Cardiac muscle cell (in vitro differentiated cells and primary cell): ENCODE results near the gene TMED1. TPM values are rescaled to one million over a fixed set of nuclear protein-coding genes. Genes with fewer than 3 reads are reported as not detected.

Experiments
- DNase-seq, 2 donors: peaks; one replicate each; pipeline versions ENCODE4 v3.0.0 to v3.0.0-alpha.2; 2010 to 2017; ENCODE audit warnings: low read depth in 1 of 2, low spot score in 1 of 2
- H3K27ac ChIP-seq: fragments of 200-600 bp; sonication (generic); 2 replicates; pipeline ENCODE4 v1.5.1; 2016
- H3K27me3 ChIP-seq: fragments of 200-600 bp; sonication (generic); 2 replicates; pipeline ENCODE4 v1.6.0; 2016; ENCODE audit warnings: control low read depth
- H3K36me3 ChIP-seq: fragments of 200-600 bp; sonication (generic); 2 replicates; pipeline ENCODE4 v1.5.1; 2016; ENCODE audit warnings: control low read depth
- H3K4me1 ChIP-seq: fragments of 200-600 bp; sonication (generic); 2 replicates; pipeline ENCODE4 v1.8.1; 2017; ENCODE audit warnings: low read depth, mild to moderate bottlenecking, mixed run types
- H3K4me3 ChIP-seq: fragments of 200-600 bp; sonication (generic); 2 replicates; pipeline ENCODE4 v1.5.1; 2016; ENCODE audit warnings: mild to moderate bottlenecking
- H3K9me3 ChIP-seq: fragments of 200-600 bp; sonication (generic); 2 replicates; pipeline ENCODE4 v1.5.1; 2017; ENCODE audit warnings: low read depth, mild to moderate bottlenecking, control low read depth
- polyA plus RNA-seq: library from polyadenylated mRNA; unstranded; fragments of >200 nt; fragmentation: Nextera tagmentation; extraction: Ambion mirVana; gene quantifications from 2 replicates; pipeline ENCODE4 v1.2.1, GENCODE V29; 2016
- total RNA-seq: library from RNA; depleted of rRNA; stranded (reverse); fragments of >200 nt; gene quantifications from 2 replicates; pipeline ENCODE4 v1.2.3, GENCODE V29; 2016
- TF ChIP-seq, protein P1 (sequence below): IDR thresholded peaks from 2 replicates; pipeline ENCODE4 v1.5.1; 2012; ENCODE audit warnings: low read depth, mild to moderate bottlenecking, low read length

TMED1 gene
- total and polyA plus RNA-seq, 2 experiments from 2014 or later, result 83.1 to 131 TPM

DNA sequence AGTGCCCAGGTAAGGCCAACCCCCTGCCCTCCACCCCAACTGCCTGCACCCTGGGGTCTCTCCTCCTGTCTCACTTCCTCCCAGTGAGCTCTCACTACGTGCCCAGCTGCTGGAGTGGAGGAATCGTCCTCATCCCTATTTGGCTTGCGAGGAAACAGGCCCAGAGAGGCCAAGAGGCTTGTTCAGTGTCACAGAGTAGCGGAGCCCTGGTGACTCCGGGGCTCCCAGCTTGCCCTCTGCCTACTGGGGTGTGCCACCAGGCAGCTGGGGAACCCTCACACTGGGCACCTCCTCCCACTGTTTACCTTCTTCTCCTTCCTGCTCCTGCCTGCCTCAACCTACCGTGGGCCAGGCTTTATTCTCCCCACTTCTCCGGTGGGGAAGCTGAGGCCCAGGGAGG is 5.6 kb downstream of the TMED1 start:
- peak overlapping the region; percentile 89 for H3K27ac ChIP-seq
- DNase-seq, result no peak
- H3K4me3 ChIP-seq, result no peak overlapping the region
- H3K36me3 ChIP-seq, result peaks cover 31% of the 10 kb centered on the region
- H3K9me3 ChIP-seq, result no peaks in the 10 kb centered on the region
- TF ChIP-seq, protein P1, sequence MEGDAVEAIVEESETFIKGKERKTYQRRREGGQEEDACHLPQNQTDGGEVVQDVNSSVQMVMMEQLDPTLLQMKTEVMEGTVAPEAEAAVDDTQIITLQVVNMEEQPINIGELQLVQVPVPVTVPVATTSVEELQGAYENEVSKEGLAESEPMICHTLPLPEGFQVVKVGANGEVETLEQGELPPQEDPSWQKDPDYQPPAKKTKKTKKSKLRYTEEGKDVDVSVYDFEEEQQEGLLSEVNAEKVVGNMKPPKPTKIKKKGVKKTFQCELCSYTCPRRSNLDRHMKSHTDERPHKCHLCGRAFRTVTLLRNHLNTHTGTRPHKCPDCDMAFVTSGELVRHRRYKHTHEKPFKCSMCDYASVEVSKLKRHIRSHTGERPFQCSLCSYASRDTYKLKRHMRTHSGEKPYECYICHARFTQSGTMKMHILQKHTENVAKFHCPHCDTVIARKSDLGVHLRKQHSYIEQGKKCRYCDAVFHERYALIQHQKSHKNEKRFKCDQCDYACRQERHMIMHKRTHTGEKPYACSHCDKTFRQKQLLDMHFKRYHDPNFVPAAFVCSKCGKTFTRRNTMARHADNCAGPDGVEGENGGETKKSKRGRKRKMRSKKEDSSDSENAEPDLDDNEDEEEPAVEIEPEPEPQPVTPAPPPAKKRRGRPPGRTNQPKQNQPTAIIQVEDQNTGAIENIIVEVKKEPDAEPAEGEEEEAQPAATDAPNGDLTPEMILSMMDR, result no peak
- peaks cover 14% of the 10 kb centered on the region for H3K4me1 ChIP-seq
- H3K27me3 ChIP-seq, result no peaks in the 10 kb centered on the region

DNA sequence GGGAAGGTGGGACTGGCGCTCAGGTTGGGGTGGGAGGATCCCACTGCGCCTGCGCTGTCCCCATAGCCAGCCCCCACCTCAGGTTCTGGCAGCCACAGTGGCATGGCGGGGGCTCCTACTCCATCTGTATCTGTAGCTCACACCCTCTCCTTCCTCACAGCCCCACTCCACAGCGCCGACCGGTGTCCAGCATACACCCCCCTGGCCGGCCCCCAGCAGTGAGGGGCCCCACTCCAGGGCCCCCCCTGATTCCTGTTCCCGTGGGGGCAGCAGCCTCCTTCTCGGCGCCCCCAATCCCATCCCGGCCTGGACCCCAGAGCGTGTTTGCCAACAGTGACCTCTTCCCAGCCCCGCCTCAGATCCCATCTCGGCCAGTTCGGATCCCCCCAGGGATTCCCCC is 6.0 kb downstream of the TMED1 start:
- TF ChIP-seq, protein P1, result no peak
- H3K27ac ChIP-seq, result peak overlapping the region; percentile 89
- H3K4me3 ChIP-seq, result no peak overlapping the region
- H3K27me3 ChIP-seq, result no peaks in the 10 kb centered on the region
- H3K36me3 ChIP-seq, result peaks cover 35% of the 10 kb centered on the region
- no peak for DNase-seq
- no peaks in the 10 kb centered on the region for H3K9me3 ChIP-seq
- H3K4me1 ChIP-seq, result peaks cover 14% of the 10 kb centered on the region

DNA sequence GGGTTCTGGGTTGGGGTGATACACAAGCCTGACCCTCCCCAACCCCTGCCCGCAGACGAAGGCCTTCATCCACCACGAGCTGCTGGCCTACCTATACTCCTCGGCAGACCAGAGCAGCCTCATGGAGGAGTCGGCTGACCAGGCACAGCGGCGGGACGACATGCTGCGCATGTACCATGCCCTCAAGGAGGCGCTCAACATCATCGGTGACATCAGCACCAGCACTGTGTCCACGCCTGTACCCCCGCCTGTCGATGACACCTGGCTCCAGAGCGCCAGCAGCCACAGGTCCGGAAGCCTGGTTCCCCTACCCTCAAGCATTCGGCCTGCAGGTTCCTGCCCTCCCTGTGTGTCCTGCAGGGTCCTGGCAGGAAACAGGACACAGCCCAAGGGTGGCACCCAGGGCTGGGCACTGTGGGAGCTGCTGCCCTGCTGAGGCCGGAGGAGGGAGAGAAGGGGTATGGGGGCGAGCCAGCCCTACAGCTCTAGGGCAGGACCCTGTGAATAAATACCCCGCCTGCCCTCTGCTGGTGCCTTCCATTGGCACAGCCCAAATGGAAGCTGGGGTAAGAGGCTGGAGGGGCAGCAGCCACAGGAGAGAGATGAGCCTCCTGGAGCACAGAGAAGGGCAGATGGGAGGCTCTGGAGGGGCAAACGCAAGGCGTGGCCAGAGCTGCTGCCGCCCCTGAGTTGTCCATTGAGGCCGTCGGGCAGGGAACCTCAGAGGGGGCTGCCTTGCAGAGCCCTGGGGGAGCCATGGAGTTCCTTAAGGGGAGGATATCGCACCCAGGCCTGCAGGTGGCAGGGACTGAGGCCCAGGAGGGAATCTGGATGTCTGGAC is 6.8 kb downstream of the TMED1 start:
- H3K4me1 ChIP-seq, result peaks cover 14% of the 10 kb centered on the region
- H3K9me3 ChIP-seq, result no peaks in the 10 kb centered on the region
- H3K27ac ChIP-seq, result no peak overlapping the region
- TF ChIP-seq, protein P1, result no peak
- H3K27me3 ChIP-seq, result no peaks in the 10 kb centered on the region
- H3K36me3 ChIP-seq, result peaks cover 36% of the 10 kb centered on the region
- no peak for DNase-seq
- H3K4me3 ChIP-seq, result no peak overlapping the region

GRCh38 chr19:10826846-10827245 is 9.2 kb downstream of the TMED1 start:
- TF ChIP-seq, protein P1, result no peak
- H3K27ac ChIP-seq, result no peak overlapping the region
- no peak for DNase-seq
- no peak overlapping the region for H3K4me3 ChIP-seq
- no peaks in the 10 kb centered on the region for H3K9me3 ChIP-seq
- peaks cover 7% of the 10 kb centered on the region for H3K4me1 ChIP-seq
- H3K36me3 ChIP-seq, result peaks cover 25% of the 10 kb centered on the region
- H3K27me3 ChIP-seq, result no peaks in the 10 kb centered on the region

GRCh38 chr19:10826231-10826630 is 9.8 kb downstream of the TMED1 start:
- H3K27ac ChIP-seq, result no peak overlapping the region
- peaks cover under 1% of the 10 kb centered on the region for H3K4me1 ChIP-seq
- DNase-seq, result no peak
- TF ChIP-seq, protein P1, result no peak
- H3K36me3 ChIP-seq, result peaks cover 31% of the 10 kb centered on the region
- no peak overlapping the region for H3K4me3 ChIP-seq
- H3K27me3 ChIP-seq, result no peaks in the 10 kb centered on the region
- H3K9me3 ChIP-seq, result no peaks in the 10 kb centered on the region
